Astrocyte of the spinal cord (primary cell): Measurements from ENCODE around the gene EXOC6B.

Source experiments
- DNase-seq: peaks from one replicate; pipeline ENCODE4 v3.0.0; 2011; ENCODE audit warnings: low read depth, low spot score
- H3K4me3 ChIP-seq: 2 replicates; pipeline ENCODE4 v1.5.1; 2011; ENCODE audit warnings: low read depth, mild to moderate bottlenecking, low read length, moderate library complexity
- in situ Hi-C: cut with HindIII; loops from 2 replicates; pipeline ENCODE4 v1.10.0; 2017; ENCODE audit warnings: low sequenced_read_pairs
- TF ChIP-seq, protein P1 (sequence below): IDR thresholded peaks from 2 replicates; pipeline ENCODE4 v1.5.1; 2012; ENCODE audit warnings: low read depth, mild to moderate bottlenecking, low read length, inconsistent platforms

Gene EXOC6B

DNA sequence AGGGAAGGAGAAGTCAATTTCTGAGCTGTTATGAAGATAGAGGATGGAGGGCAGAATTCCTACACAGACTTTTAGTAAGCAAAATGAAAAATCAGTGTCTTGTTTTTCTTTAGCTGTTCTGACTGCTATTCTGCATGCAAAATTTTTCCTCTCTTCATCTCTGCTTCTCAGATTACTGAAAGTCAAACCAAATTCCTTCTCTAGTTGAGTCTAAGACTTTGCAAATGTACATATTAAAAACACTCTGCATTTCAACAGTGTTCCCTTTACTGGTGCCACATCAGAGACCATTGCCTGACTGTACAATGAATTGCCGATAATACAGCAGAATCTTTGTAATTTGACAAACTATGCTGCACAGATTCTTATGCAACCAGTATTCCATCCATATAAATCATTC is 198.8 kb downstream of the EXOC6B start:
- DNase-seq, result no peak
- in situ Hi-C loops, result no loop called here
- TF ChIP-seq, protein P1, sequence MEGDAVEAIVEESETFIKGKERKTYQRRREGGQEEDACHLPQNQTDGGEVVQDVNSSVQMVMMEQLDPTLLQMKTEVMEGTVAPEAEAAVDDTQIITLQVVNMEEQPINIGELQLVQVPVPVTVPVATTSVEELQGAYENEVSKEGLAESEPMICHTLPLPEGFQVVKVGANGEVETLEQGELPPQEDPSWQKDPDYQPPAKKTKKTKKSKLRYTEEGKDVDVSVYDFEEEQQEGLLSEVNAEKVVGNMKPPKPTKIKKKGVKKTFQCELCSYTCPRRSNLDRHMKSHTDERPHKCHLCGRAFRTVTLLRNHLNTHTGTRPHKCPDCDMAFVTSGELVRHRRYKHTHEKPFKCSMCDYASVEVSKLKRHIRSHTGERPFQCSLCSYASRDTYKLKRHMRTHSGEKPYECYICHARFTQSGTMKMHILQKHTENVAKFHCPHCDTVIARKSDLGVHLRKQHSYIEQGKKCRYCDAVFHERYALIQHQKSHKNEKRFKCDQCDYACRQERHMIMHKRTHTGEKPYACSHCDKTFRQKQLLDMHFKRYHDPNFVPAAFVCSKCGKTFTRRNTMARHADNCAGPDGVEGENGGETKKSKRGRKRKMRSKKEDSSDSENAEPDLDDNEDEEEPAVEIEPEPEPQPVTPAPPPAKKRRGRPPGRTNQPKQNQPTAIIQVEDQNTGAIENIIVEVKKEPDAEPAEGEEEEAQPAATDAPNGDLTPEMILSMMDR, result no peak
- no peak overlapping the region for H3K4me3 ChIP-seq

DNA sequence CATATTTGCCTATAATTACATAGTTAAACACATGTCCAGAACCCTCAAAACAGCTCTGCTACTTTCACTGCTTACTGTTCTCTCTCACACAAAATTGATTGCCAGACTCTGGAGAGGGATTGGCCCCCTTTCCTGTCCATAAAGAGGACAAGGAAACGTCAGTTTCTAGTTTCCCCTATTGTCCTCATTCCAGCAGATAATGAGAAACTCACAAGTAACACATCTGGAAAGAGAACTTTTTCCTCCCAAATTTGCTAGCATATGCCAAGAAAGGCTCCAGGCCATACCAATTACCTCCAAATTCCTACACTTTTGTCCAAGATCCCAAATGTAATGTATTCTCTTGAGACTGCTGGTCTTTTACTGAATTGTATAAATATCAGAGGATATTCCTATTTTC is 200.5 kb downstream of the EXOC6B start:
- in situ Hi-C loops, result no loop called here
- TF ChIP-seq, protein P1, result no peak
- DNase-seq, result no peak
- no peak overlapping the region for H3K4me3 ChIP-seq

DNA sequence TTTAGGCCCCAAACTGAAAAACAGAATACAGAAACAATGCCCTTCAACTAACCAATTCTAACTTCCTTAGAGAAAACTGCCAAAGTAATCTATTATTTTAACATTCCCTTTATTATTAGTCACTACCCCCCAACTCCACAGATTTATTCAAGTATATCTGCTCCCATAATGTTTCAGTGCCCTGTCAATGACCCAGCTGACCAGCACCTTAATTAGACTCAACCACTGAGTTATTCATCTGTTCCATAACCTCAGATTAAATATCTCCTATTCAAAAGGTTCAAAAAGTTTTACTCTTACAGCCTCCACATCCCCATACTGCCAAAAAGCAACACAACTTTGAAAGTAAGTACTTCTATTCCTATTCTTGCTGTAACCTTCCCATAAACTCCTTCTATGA is 202.4 kb downstream of the EXOC6B start:
- H3K4me3 ChIP-seq, result no peak overlapping the region
- in situ Hi-C loops, result no loop called here
- no peak for DNase-seq
- TF ChIP-seq, protein P1, result no peak

DNA sequence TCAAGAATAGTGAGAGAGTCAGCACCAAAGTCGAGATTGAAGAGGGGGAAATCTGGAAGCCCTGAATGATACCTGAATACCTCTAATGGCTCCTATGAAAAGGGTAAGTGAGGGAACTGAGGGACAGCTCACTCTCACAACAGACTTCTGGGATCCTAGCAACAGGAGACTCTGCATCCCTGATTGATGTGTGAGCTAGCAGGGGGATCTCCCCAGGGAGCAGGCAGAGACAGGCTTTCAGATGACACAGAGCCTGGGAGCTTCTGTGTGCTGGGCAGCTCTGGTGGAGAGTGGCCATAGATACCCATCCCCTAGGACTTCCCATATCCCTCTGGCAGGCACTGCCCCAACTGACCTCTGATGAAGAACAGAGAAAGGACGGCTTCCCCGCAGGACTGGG is 206.2 kb downstream of the EXOC6B start:
- no peak for DNase-seq
- no peak overlapping the region for H3K4me3 ChIP-seq
- TF ChIP-seq, protein P1, result no peak
- in situ Hi-C loops, result no loop called here

DNA sequence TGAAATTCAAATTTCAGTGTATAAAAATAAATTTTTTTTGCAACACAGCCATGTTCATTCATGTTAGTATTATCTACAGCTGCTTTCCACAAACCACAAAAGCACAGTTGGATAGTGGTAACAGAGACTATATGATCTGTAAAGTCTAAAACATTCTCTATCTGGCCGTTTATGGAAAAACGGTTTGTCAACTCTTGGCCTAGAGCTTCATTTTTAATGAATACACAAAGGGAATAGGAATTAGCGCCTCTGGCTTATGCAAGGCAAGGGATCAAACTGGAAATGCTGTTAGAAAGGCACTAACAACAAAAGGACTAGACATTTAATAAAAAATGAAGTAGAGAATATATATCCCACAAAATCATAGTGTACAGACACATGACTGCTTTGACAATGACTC is 211.9 kb downstream of the EXOC6B start:
- in situ Hi-C loops, result no loop called here
- no peak for DNase-seq
- TF ChIP-seq, protein P1, result no peak
- no peak overlapping the region for H3K4me3 ChIP-seq

DNA sequence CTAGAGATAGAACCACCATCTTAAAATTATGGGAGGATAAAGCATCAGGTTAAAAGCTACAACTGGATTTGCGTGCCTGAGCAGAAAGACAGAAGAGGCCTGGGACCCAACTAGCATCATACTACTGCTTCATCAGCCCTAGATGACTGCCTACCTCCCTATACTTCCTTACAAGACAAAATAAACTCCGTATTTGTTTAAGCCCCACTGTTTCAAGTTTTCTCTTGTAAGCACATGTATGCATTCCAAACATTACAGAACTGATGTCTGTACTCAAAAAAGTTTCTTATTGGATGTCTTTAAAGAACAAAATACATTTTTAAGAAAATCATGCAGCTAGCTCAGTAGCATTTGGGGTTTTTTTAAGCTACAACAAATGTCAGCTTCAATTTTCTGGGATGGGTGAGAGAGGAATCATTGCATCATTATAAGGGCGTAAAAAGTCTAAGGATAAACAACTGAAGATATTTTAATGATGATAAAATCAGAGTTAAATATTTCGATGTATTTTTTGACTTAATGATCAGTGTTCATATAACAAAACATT is 213.1 kb downstream of the EXOC6B start:
- no peak for DNase-seq
- in situ Hi-C loops, result no loop called here

More for the DNA sequence above, 213.1 kb downstream of the EXOC6B start:
- H3K4me3 ChIP-seq, result no peak overlapping the region
- TF ChIP-seq, protein P1, result no peak
